IPS DF 4.7 (cell line): ENCODE data around the gene LPCAT2.

ENCODE experiments used
- DNase-seq: peaks from one replicate; pipeline ENCODE4 v3.0.0-alpha.2; 2013; ENCODE audit warnings: low spot score; ENCODE audit errors: extremely low read depth

Gene LPCAT2

GRCh38 chr16:55503726-55504550 lies 4.9 kb upstream of the LPCAT2 start:
- no peak for DNase-seq

GRCh38 chr16:55505333-55506015 lies 3.4 kb upstream of the LPCAT2 start:
- no peak for DNase-seq

- DNase-seq = no peak
These were observed 2.8 kb upstream of the LPCAT2 start for GRCh38 chr16:55506083-55506482.

GRCh38 chr16:55506708-55507107 lies 2.2 kb upstream of the LPCAT2 start:
- DNase-seq = no peak

- DNase-seq = no peak
These were observed 476 bp upstream of the LPCAT2 start for GRCh38 chr16:55508271-55508921.

GRCh38 chr16:55510185-55510805 lies 1.4 kb downstream of the LPCAT2 start:
- DNase-seq = no peak

GRCh38 chr16:55512941-55513340 lies 4.1 kb downstream of the LPCAT2 start:
- no peak for DNase-seq

GRCh38 chr16:55513616-55514015 lies 4.7 kb downstream of the LPCAT2 start:
- DNase-seq = no peak

- no peak for DNase-seq
These were observed 6.2 kb downstream of the LPCAT2 start for GRCh38 chr16:55515111-55515510.

- DNase-seq = no peak
These were observed 12.9 kb downstream of the LPCAT2 start for GRCh38 chr16:55521792-55522191.

- no peak for DNase-seq
These were observed 17.6 kb downstream of the LPCAT2 start for GRCh38 chr16:55526441-55526840.

GRCh38 chr16:55527885-55528284 lies 19.0 kb downstream of the LPCAT2 start:
- DNase-seq = no peak

- no peak for DNase-seq
These were observed 20.1 kb downstream of the LPCAT2 start for GRCh38 chr16:55529018-55529417.

- no peak for DNase-seq
These were observed 21.5 kb downstream of the LPCAT2 start for GRCh38 chr16:55530316-55530856.

- DNase-seq = no peak
These were observed 23.4 kb downstream of the LPCAT2 start for GRCh38 chr16:55532227-55532626.

- no peak for DNase-seq
These were observed 25.9 kb downstream of the LPCAT2 start for GRCh38 chr16:55534756-55535155.

GRCh38 chr16:55539049-55539448 lies 30.2 kb downstream of the LPCAT2 start:
- no peak for DNase-seq

GRCh38 chr16:55539488-55539887 lies 30.6 kb downstream of the LPCAT2 start:
- no peak for DNase-seq

- DNase-seq = no peak
These were observed 31.3 kb downstream of the LPCAT2 start for GRCh38 chr16:55540221-55540620.

- no peak for DNase-seq
These were observed 33.7 kb downstream of the LPCAT2 start for GRCh38 chr16:55542459-55543082.

GRCh38 chr16:55543472-55543871 lies 34.6 kb downstream of the LPCAT2 start:
- DNase-seq = no peak
